IPS-18a (cell line): ENCODE data around the gene ATP9A.

Experiments used
- H3K27ac ChIP-seq: one replicate; pipeline ENCODE4 v1.5.1; 2013; ENCODE audit warnings: low read length
- H3K27me3 ChIP-seq: one replicate; pipeline ENCODE4 v1.6.1; 2013; ENCODE audit warnings: mild to moderate bottlenecking, low read length; ENCODE audit not compliant: control insufficient read depth, insufficient read depth
- H3K36me3 ChIP-seq: one replicate; pipeline ENCODE4 v1.6.1; 2013; ENCODE audit warnings: low read depth, low read length; ENCODE audit not compliant: control insufficient read depth
- H3K4me1 ChIP-seq: one replicate; pipeline ENCODE4 v1.6.1; 2013; ENCODE audit warnings: low read depth, low read length; ENCODE audit not compliant: control insufficient read depth
- H3K4me3 ChIP-seq: one replicate; pipeline ENCODE4 v1.5.1; 2013; ENCODE audit warnings: low read length
- H3K9ac ChIP-seq: one replicate; pipeline ENCODE4 v1.6.1; 2013; ENCODE audit warnings: mild to moderate bottlenecking, low read length, moderate library complexity
- H3K9me3 ChIP-seq: one replicate; pipeline ENCODE4 v1.6.1; 2013; ENCODE audit warnings: low read depth, low read length; ENCODE audit not compliant: control insufficient read depth

ATP9A gene

GRCh38 chr20:51713213-51713598 is 55.0 kb downstream of the ATP9A start:
- no peak overlapping the region for H3K4me3 ChIP-seq
- H3K27me3 ChIP-seq, result no peaks in the 10 kb centered on the region
- H3K27ac ChIP-seq, result no peak overlapping the region
- peaks cover 18% of the 10 kb centered on the region for H3K4me1 ChIP-seq
- no peaks in the 10 kb centered on the region for H3K9me3 ChIP-seq
- no peak overlapping the region for H3K9ac ChIP-seq
- H3K36me3 ChIP-seq, result no peaks in the 10 kb centered on the region

GRCh38 chr20:51712501-51713212 is 55.5 kb downstream of the ATP9A start:
- no peak overlapping the region for H3K27ac ChIP-seq
- H3K27me3 ChIP-seq, result no peaks in the 10 kb centered on the region
- H3K9ac ChIP-seq, result no peak overlapping the region
- H3K36me3 ChIP-seq, result no peaks in the 10 kb centered on the region
- no peak overlapping the region for H3K4me3 ChIP-seq
- H3K9me3 ChIP-seq, result no peaks in the 10 kb centered on the region
- H3K4me1 ChIP-seq, result peaks cover 18% of the 10 kb centered on the region

- peak overlapping the region; percentile 4 for H3K4me3 ChIP-seq
- no peaks in the 10 kb centered on the region for H3K36me3 ChIP-seq
- peaks cover 22% of the 10 kb centered on the region for H3K4me1 ChIP-seq
- H3K27ac ChIP-seq, result no peak overlapping the region
- H3K9ac ChIP-seq, result peak overlapping the region; percentile 21
- H3K9me3 ChIP-seq, result no peaks in the 10 kb centered on the region
- no peaks in the 10 kb centered on the region for H3K27me3 ChIP-seq
Measured at GRCh38 chr20:51711426-51711825, 56.8 kb downstream of the ATP9A start.

GRCh38 chr20:51710361-51710894 is 57.8 kb downstream of the ATP9A start:
- Histone ChIP-seq H3K27ac (peak overlapping the region; percentile 43), H3K27me3 (no peaks in the 10 kb centered on the region), H3K9ac (no peak overlapping the region)

GRCh38 chr20:51705400-51705799 is 62.8 kb downstream of the ATP9A start:
- H3K27me3 ChIP-seq, result no peaks in the 10 kb centered on the region
- peaks cover 46% of the 10 kb centered on the region for H3K4me1 ChIP-seq
- H3K9ac ChIP-seq, result no peak overlapping the region
- H3K36me3 ChIP-seq, result no peaks in the 10 kb centered on the region
- peak overlapping the region; percentile 6 for H3K4me3 ChIP-seq
- no peaks in the 10 kb centered on the region for H3K9me3 ChIP-seq
- H3K27ac ChIP-seq, result no peak overlapping the region

More at GRCh38 chr20:51710361-51710894, 57.8 kb downstream of the ATP9A start:
- Histone ChIP-seq H3K36me3 (no peaks in the 10 kb centered on the region), H3K4me3 (peak overlapping the region; percentile 4), H3K9me3 (no peaks in the 10 kb centered on the region), H3K4me1 (peaks cover 30% of the 10 kb centered on the region)

GRCh38 chr20:51703400-51704287 is 64.5 kb downstream of the ATP9A start:
- H3K9me3 ChIP-seq, result no peaks in the 10 kb centered on the region
- no peaks in the 10 kb centered on the region for H3K27me3 ChIP-seq
- peaks cover 46% of the 10 kb centered on the region for H3K4me1 ChIP-seq
- H3K36me3 ChIP-seq, result no peaks in the 10 kb centered on the region
- no peak overlapping the region for H3K4me3 ChIP-seq
- H3K27ac ChIP-seq, result no peak overlapping the region
- no peak overlapping the region for H3K9ac ChIP-seq

- no peaks in the 10 kb centered on the region for H3K27me3 ChIP-seq
- no peak overlapping the region for H3K9ac ChIP-seq
- H3K4me1 ChIP-seq, result peaks cover 50% of the 10 kb centered on the region
- H3K4me3 ChIP-seq, result no peak overlapping the region
- no peak overlapping the region for H3K27ac ChIP-seq
- H3K9me3 ChIP-seq, result no peaks in the 10 kb centered on the region
- H3K36me3 ChIP-seq, result no peaks in the 10 kb centered on the region
Measured at GRCh38 chr20:51702556-51702955, 65.6 kb downstream of the ATP9A start.

GRCh38 chr20:51700809-51701285 is 67.3 kb downstream of the ATP9A start:
- no peak overlapping the region for H3K9ac ChIP-seq
- H3K9me3 ChIP-seq, result no peaks in the 10 kb centered on the region
- no peak overlapping the region for H3K27ac ChIP-seq
- H3K36me3 ChIP-seq, result no peaks in the 10 kb centered on the region
- H3K4me1 ChIP-seq, result peaks cover 58% of the 10 kb centered on the region
- no peak overlapping the region for H3K4me3 ChIP-seq
- no peaks in the 10 kb centered on the region for H3K27me3 ChIP-seq

- H3K9ac ChIP-seq, result no peak overlapping the region
- H3K4me3 ChIP-seq, result no peak overlapping the region
- H3K27me3 ChIP-seq, result no peaks in the 10 kb centered on the region
- H3K27ac ChIP-seq, result no peak overlapping the region
- H3K9me3 ChIP-seq, result no peaks in the 10 kb centered on the region
- H3K4me1 ChIP-seq, result peaks cover 42% of the 10 kb centered on the region
- H3K36me3 ChIP-seq, result no peaks in the 10 kb centered on the region
Measured at GRCh38 chr20:51698252-51698651, 69.9 kb downstream of the ATP9A start.

- Histone ChIP-seq H3K36me3 (no peaks in the 10 kb centered on the region), H3K27ac (peak overlapping the region; percentile 16), H3K9ac (no peak overlapping the region), H3K9me3 (no peaks in the 10 kb centered on the region), H3K4me1 (peaks cover 32% of the 10 kb centered on the region), H3K27me3 (no peaks in the 10 kb centered on the region), H3K4me3 (no peak overlapping the region)
Measured at GRCh38 chr20:51697096-51697826, 70.9 kb downstream of the ATP9A start.
